Activated CD4-positive, alpha-beta T cell treated with anti-CD3 and anti-CD28 coated beads for 36 hours (primary cell): Measurements from ENCODE around the gene PIK3R3. TPM values are rescaled to one million over a fixed set of nuclear protein-coding genes. Genes with fewer than 3 reads are reported as not detected.

Experiments used
- ATAC-seq: fragments of 200-7000 bp; cut with Tn5 transposase; one replicate; pipeline ENCODE4 v1.10.0; 2021; ENCODE audit warnings: mild to moderate bottlenecking, moderate library complexity
- CTCF ChIA-PET: fragments of 350-600 bp; sonication (Branson Sonifier 250); formaldehyde crosslinking; loops from one replicate; lab custom pipeline; 2021; ENCODE audit warnings: antibody characterized with exemption; lab: Charles Lee
- POLR2A ChIA-PET: fragments of 350-600 bp; sonication (Branson Sonifier 250); formaldehyde crosslinking; loops from one replicate; lab custom pipeline; 2021; ENCODE audit warnings: antibody characterized with exemption, inconsistent platforms; lab: Charles Lee
- DNase-seq: peaks from one replicate; pipeline ENCODE4 v3.0.0-alpha.2; 2020
- H3K27ac Mint-ChIP-seq: one replicate; pipeline ENCODE4 v1.8.0; 2021; ENCODE audit warnings: mixed read lengths
- H3K27me3 Mint-ChIP-seq: one replicate; pipeline ENCODE4 v1.8.0; 2021; ENCODE audit warnings: mixed read lengths
- H3K36me3 Mint-ChIP-seq: one replicate; pipeline ENCODE4 v1.8.0; 2021; ENCODE audit warnings: low read depth, mixed read lengths
- H3K4me1 Mint-ChIP-seq: one replicate; pipeline ENCODE4 v1.8.0; 2021; ENCODE audit warnings: mixed read lengths
- H3K4me3 Mint-ChIP-seq: one replicate; pipeline ENCODE4 v1.8.0; 2021; ENCODE audit warnings: mild to moderate bottlenecking, moderate library complexity, mixed read lengths
- H3K9me3 Mint-ChIP-seq: one replicate; pipeline ENCODE4 v1.8.0; 2021; ENCODE audit warnings: low read depth, mixed read lengths
- intact Hi-C, 2 experiments: fragments of 100-400 bp; cut with DNase I in 1 of 2; cut with micrococcal nuclease in 1 of 2; formaldehyde crosslinking; loops; one replicate each; pipeline versions ENCODE4 v1.14.2 to v1.15.1; 2022 to 2024; cut with DNase I, micrococcal nuclease
- total RNA-seq, 2 experiments: library from RNA; stranded (reverse); gene quantifications; one replicate each; pipeline ENCODE4 v1.2.3, GENCODE V29; 2021

Gene PIK3R3
- total RNA-seq, 2 experiments from 2014 or later, result 0.46 to 0.78 TPM

DNA sequence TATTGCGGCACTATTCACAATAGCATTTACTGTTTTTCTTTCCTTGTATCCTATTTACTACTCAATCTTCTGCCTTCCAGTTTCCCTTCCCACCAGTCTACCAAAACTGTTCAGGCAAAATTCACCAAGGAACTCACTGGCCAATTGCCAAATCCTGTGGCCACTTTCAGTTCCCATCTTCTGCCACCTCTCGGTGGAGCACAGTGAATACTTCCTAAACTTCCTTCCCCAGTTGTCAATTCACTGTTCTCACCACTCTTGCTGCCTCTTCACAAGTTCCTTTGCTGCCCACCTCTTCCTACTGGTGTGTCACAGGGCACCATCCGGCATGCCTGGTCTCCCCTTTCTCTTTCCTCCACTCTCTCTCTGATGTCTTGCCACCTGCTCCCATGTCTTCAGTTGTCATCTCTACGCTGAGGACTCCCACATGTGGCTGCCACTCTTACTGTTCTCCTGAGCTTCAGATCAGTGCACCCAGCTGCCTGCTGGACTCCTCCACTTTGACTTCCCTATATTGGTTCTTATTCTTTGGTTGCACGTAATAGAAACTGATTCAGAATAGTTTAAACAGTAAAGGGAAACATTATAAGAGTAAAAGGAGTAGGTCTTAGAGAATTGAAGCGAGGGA is 114.4 kb downstream of the PIK3R3 start:
- POLR2A ChIA-PET, result interaction anchor here (0.9 kb wide), 1 partner anchor 300 kb away, joined by 4 read pairs; no protein-coding TSS in a partner anchor
- no peak overlapping the region for H3K27ac Mint-ChIP-seq
- no peak for ATAC-seq
- H3K4me3 Mint-ChIP-seq, result no peak overlapping the region
- peaks cover 4% of the 10 kb centered on the region for H3K36me3 Mint-ChIP-seq
- H3K9me3 Mint-ChIP-seq, result no peaks in the 10 kb centered on the region
- CTCF ChIA-PET, result no interaction called here
- intact Hi-C loops, result no loop called here
- no peaks in the 10 kb centered on the region for H3K4me1 Mint-ChIP-seq
- no peaks in the 10 kb centered on the region for H3K27me3 Mint-ChIP-seq
- no peak for DNase-seq

DNA sequence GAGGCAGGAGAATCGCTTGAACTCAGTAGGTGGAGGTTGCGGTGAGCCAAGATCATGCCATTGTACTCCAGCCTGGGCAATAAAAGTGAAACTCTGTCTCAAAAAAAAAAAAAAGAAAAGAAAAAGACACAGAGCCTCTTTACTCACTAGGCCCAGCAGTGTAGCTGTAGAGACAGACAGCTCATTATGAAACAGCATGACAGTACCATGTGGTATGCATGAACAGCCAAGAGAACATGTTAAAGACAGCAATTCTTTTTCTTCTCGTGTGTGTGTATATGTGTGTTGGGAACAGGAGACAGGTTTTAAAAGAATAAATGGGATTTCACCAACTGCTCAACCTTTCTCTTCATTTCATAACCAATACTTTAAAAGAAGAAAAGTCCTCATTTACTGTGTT is 118.8 kb downstream of the PIK3R3 start:
- H3K27me3 Mint-ChIP-seq, result no peaks in the 10 kb centered on the region
- peaks cover 10% of the 10 kb centered on the region for H3K36me3 Mint-ChIP-seq
- H3K9me3 Mint-ChIP-seq, result no peaks in the 10 kb centered on the region
- H3K4me1 Mint-ChIP-seq, result no peaks in the 10 kb centered on the region
- no peak overlapping the region for H3K4me3 Mint-ChIP-seq
- CTCF ChIA-PET, result no interaction called here
- intact Hi-C loops, result no loop called here
- no peak for ATAC-seq
- no peak overlapping the region for H3K27ac Mint-ChIP-seq
- POLR2A ChIA-PET, result no interaction called here
- no peak for DNase-seq

DNA sequence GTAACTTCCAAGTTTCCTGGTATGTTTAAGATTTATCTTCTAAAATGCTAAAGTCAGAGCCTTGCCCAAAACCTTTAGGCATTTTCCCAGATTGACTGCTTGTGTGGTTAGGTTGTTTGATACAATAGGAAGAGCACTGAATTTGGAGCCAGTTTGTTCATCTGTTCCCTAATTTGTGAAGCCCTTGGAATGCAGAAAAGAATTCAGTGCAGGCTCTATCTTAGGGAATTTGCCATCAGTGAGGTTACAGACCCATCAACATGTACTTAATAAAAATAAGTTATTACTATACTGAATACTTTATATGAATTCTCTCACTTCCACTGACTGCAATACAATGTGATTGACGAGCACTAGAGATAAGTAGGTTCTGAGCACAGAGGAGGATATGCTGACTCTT is 120.2 kb downstream of the PIK3R3 start:
- H3K27me3 Mint-ChIP-seq, result no peaks in the 10 kb centered on the region
- intact Hi-C loops, result no loop called here
- H3K4me3 Mint-ChIP-seq, result no peak overlapping the region
- DNase-seq (no peak), ATAC-seq (no peak)
- no peaks in the 10 kb centered on the region for H3K4me1 Mint-ChIP-seq
- no peaks in the 10 kb centered on the region for H3K9me3 Mint-ChIP-seq
- peaks cover 16% of the 10 kb centered on the region for H3K36me3 Mint-ChIP-seq
- ChIA-PET POLR2A (no interaction called here), CTCF (interaction anchor here (0.7 to 1.1 kb wide), 2 partner anchors 9 to 27 kb away, joined by 3 read pairs; no protein-coding TSS in a partner anchor)
- H3K27ac Mint-ChIP-seq, result no peak overlapping the region

DNA sequence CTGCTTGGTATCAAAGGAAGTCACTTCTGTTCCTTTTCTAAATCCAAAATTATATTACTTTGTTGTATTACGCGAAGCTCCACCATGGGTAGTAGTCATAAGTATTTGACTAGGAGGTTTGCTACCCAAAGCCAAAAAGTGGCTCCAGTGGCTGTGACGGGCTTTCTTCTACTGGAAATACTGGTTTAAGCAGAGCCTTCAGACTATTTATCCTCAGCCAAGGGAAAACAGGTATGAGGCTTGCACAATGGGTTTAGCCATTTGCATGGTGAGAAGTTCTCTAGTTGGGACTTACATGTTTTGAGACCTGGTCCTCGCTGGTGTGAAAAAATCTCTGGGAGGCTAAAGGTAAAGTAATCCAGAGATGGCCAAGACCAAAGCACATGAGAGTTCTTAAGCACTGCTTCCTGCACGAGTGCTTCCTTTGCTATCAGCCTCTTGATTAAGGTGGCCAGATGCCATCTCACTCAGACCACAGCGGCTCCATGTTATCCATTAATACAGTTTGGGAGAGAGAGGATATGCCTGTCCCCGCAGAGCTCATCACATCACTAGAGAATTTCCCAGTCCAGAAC is 121.2 kb downstream of the PIK3R3 start:
- DNase-seq (no peak), ATAC-seq (no peak)
- Mint-ChIP-seq H3K27me3 (no peaks in the 10 kb centered on the region), H3K4me1 (no peaks in the 10 kb centered on the region), H3K27ac (no peak overlapping the region), H3K9me3 (no peaks in the 10 kb centered on the region), H3K36me3 (peaks cover 20% of the 10 kb centered on the region), H3K4me3 (no peak overlapping the region)
- intact Hi-C loops, result no loop called here
- POLR2A ChIA-PET, result no interaction called here
- CTCF ChIA-PET, result interaction anchor here (1.0 kb wide), 1 partner anchor 26 kb away, joined by 3 read pairs; no protein-coding TSS in a partner anchor

DNA sequence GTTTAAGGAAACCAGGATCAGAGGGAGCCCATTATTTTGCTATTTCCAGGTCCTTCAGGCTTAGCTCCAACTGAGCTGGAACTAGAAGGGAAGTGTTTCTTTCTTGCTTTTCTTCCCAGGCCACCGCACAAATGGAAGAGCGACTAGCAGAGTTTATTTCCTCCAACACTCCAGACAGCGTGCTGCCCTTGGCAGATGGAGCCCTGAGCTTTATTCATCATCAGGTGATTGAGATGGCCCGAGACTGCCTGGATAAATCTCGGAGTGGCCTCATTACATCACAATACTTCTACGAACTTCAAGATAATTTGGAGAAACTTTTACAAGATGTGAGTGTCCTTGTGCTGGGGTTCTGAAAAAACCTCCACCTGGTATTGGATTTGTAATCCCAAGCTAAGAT is 121.8 kb downstream of the PIK3R3 start:
- ATAC-seq (no peak), DNase-seq (no peak)
- intact Hi-C loops, result no loop called here
- H3K4me1 Mint-ChIP-seq, result no peaks in the 10 kb centered on the region
- CTCF ChIA-PET, result interaction anchor here (1.0 to 1.2 kb wide), 2 partner anchors 9 to 27 kb away, joined by 3 to 4 read pairs; no protein-coding TSS in a partner anchor
- no peak overlapping the region for H3K27ac Mint-ChIP-seq
- H3K4me3 Mint-ChIP-seq, result no peak overlapping the region
- H3K9me3 Mint-ChIP-seq, result no peaks in the 10 kb centered on the region
- H3K27me3 Mint-ChIP-seq, result no peaks in the 10 kb centered on the region
- peaks cover 20% of the 10 kb centered on the region for H3K36me3 Mint-ChIP-seq
- POLR2A ChIA-PET, result no interaction called here

DNA sequence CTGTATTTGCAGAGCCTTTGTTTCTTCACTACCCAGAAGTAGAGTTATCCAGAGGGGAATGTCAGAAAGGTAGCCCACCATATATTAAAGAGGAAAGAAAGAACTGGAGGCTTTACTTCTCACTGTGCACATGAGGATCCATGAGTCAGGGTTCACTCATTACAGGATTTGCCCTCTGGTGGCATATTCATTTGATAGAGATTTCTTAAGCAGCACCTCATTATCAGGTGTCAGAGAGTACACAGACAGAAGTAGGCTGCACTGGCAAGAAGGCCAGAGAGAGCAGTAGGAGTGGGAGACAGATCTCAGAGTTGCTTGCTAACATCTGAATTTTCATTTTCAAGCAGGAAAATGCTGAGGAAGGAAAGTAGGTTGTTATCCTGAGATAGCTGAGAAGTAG is 123.8 kb downstream of the PIK3R3 start:
- ATAC-seq (peak; percentile 51), DNase-seq (no peak)
- H3K27ac Mint-ChIP-seq, result no peak overlapping the region
- no peaks in the 10 kb centered on the region for H3K4me1 Mint-ChIP-seq
- intact Hi-C loops, result no loop called here
- peaks cover 18% of the 10 kb centered on the region for H3K36me3 Mint-ChIP-seq
- POLR2A ChIA-PET, result no interaction called here
- no peaks in the 10 kb centered on the region for H3K9me3 Mint-ChIP-seq
- H3K4me3 Mint-ChIP-seq, result no peak overlapping the region
- H3K27me3 Mint-ChIP-seq, result no peaks in the 10 kb centered on the region
- CTCF ChIA-PET, result interaction anchor here (1.5 kb wide), 1 partner anchor 173 kb away, joined by 3 read pairs; no protein-coding TSS in a partner anchor

DNA sequence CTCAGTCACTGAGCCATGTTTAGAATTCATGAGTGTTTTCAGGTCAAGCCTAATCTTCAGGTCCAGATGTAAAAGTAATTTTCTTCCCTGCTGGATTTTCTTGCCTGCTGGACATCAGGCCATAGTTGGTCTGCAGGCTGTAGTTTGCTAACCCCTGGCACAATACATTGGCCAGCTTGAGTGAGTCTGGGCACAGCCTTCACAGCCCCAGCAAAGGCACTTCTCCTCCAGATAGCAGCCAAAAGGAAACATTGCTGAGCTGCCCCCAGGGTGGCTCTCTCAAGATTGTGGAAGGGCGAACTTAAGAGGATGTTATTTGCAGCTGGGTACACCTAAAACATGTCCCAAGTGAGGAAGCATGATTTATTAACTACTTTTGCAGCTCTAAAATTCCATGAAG is 126.8 kb downstream of the PIK3R3 start:
- H3K4me1 Mint-ChIP-seq, result no peaks in the 10 kb centered on the region
- H3K9me3 Mint-ChIP-seq, result no peaks in the 10 kb centered on the region
- H3K4me3 Mint-ChIP-seq, result no peak overlapping the region
- ChIA-PET CTCF (no interaction called here), POLR2A (no interaction called here)
- peaks cover 18% of the 10 kb centered on the region for H3K36me3 Mint-ChIP-seq
- DNase-seq (no peak), ATAC-seq (no peak)
- no peaks in the 10 kb centered on the region for H3K27me3 Mint-ChIP-seq
- H3K27ac Mint-ChIP-seq, result no peak overlapping the region
- intact Hi-C loops, result no loop called here

DNA sequence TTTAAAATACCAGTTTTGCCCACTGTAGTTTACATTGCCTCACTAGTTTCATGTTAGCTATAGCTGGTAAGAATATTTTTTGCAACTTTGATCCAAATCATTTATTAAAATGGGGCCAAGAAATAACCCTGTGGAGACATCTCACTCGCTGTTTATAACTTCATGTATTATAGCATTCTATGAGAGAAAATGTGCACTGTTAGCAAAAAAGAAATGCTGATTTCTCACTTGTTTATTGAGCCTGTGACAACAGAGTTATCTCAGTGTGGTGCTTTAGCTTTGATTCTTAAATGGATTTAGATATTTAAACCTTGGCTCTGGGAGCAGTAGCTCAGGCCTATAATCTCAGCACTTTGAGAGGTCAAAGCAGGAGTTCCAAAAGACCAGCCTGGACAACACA is 127.9 kb downstream of the PIK3R3 start:
- no peaks in the 10 kb centered on the region for H3K9me3 Mint-ChIP-seq
- H3K36me3 Mint-ChIP-seq, result peaks cover 13% of the 10 kb centered on the region
- H3K27ac Mint-ChIP-seq, result no peak overlapping the region
- DNase-seq (no peak), ATAC-seq (no peak)
- ChIA-PET POLR2A (no interaction called here), CTCF (interaction anchor here (0.7 kb wide), 1 partner anchor 95 kb away, joined by 3 read pairs; no protein-coding TSS in a partner anchor)
- no peaks in the 10 kb centered on the region for H3K4me1 Mint-ChIP-seq
- no peaks in the 10 kb centered on the region for H3K27me3 Mint-ChIP-seq
- H3K4me3 Mint-ChIP-seq, result no peak overlapping the region
- intact Hi-C loops, result no loop called here

DNA sequence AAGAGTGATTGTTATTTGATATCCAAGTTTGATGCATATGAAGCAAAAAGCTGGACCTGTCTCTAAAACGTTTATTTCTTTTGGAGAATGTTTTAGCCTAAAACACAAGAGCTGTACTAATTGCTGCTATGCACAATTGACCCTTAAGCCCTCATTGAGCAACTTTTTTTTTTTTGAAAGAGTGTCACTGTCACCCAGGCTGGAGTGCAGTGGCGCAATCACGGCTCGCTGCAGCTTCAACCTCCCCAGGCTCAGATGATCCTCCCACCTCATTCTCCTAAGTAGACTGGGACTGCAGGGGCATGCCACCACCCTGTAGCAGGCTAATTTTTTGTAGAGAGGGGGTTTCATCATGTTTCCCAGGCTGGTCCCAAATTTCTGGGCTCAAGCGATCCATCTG is 129.1 kb downstream of the PIK3R3 start:
- intact Hi-C loops, result no loop called here
- H3K27me3 Mint-ChIP-seq, result no peaks in the 10 kb centered on the region
- peaks cover 13% of the 10 kb centered on the region for H3K36me3 Mint-ChIP-seq
- H3K9me3 Mint-ChIP-seq, result no peaks in the 10 kb centered on the region
- ChIA-PET POLR2A (no interaction called here), CTCF (interaction anchor here (1.0 kb wide), 1 partner anchor 9 kb away, joined by 3 read pairs; no protein-coding TSS in a partner anchor)
- no peak overlapping the region for H3K4me3 Mint-ChIP-seq
- DNase-seq (no peak), ATAC-seq (no peak)
- H3K27ac Mint-ChIP-seq, result no peak overlapping the region
- H3K4me1 Mint-ChIP-seq, result no peaks in the 10 kb centered on the region

DNA sequence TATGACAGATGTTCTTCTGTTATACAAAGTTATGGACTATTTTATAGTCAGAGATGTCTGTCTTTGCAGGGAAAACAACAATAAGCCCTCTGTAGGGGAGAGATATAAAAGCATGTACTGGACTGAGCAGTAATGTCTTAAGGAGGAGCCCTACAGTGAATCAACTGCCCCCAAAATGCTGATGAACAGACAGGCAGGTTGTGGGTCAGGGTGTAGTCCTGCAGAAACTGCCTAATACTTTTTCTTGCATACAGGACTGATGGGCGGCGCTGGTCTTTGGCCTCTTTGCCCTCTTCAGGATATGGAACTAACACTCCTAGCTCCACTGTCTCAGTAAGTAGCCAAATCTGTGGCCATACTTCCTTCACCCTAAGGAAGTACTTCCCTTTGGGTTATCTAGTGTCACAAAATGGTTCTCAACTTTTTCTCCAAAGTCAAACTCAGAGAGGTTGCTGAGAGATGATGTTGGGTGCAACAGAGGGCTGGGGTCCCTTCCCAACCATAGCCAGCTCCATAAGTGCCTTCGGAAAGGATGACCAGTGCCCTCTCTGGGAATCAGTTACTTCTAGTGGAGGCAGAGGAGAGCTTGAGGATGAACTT is 129.8 kb downstream of the PIK3R3 start:
- H3K36me3 Mint-ChIP-seq, result peaks cover 10% of the 10 kb centered on the region
- ChIA-PET CTCF (interaction anchor here (1.0 to 1.1 kb wide), 2 partner anchors 10 to 238 kb away, joined by 3 to 4 read pairs; no protein-coding TSS in a partner anchor), POLR2A (no interaction called here)
- ATAC-seq (no peak), DNase-seq (no peak)
- intact Hi-C loops, result no loop called here
- H3K27ac Mint-ChIP-seq, result no peak overlapping the region
- no peaks in the 10 kb centered on the region for H3K27me3 Mint-ChIP-seq
- no peaks in the 10 kb centered on the region for H3K4me1 Mint-ChIP-seq
- H3K9me3 Mint-ChIP-seq, result no peaks in the 10 kb centered on the region
- H3K4me3 Mint-ChIP-seq, result no peak overlapping the region

DNA sequence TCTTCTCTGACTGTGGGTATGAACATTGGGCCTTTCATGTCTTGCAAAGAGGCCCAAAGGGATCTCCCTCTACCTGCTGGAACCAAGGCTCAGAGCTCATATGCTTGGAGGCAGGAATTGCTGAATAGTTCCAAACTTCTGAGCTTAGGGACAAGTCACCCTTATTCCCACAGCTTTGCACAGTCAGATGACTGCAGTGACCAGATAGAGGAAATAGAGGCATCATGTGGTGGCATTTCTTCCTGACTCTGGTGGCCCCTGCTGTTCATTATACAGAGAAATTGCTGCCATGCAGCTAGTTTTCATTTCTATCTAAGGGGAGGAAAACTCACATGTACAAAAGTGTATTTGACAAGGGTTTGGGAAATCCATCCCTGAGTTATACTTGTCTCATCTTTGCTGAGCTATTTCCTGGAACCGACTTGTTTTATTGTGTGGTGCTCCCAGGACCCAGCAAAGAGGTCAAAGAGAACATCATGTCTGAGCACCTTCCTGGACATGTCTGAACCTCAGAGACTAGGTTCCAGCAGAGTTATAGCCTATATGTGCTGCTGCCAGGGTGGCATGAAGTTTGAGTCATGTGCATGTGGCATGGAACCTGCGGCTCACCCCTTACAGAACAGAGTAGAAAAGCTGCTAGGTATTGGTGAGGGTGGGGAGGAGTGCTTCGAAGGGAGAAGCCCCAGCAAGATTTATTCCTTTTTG is 131.2 kb downstream of the PIK3R3 start:
- no peak overlapping the region for H3K27ac Mint-ChIP-seq
- intact Hi-C loops, result no loop called here
- DNase-seq (no peak), ATAC-seq (no peak)
- CTCF ChIA-PET, result interaction anchor here (0.5 to 1.3 kb wide), 4 partner anchors 9 to 966 kb away, joined by 3 to 4 read pairs (median 4); no protein-coding TSS in a partner anchor
- no peaks in the 10 kb centered on the region for H3K4me1 Mint-ChIP-seq
- no peaks in the 10 kb centered on the region for H3K27me3 Mint-ChIP-seq
- no peak overlapping the region for H3K4me3 Mint-ChIP-seq
- no peaks in the 10 kb centered on the region for H3K9me3 Mint-ChIP-seq
- POLR2A ChIA-PET, result no interaction called here
- peaks cover 3% of the 10 kb centered on the region for H3K36me3 Mint-ChIP-seq
